Measurements from ENCODE around the gene YWHAH.

DNA sequence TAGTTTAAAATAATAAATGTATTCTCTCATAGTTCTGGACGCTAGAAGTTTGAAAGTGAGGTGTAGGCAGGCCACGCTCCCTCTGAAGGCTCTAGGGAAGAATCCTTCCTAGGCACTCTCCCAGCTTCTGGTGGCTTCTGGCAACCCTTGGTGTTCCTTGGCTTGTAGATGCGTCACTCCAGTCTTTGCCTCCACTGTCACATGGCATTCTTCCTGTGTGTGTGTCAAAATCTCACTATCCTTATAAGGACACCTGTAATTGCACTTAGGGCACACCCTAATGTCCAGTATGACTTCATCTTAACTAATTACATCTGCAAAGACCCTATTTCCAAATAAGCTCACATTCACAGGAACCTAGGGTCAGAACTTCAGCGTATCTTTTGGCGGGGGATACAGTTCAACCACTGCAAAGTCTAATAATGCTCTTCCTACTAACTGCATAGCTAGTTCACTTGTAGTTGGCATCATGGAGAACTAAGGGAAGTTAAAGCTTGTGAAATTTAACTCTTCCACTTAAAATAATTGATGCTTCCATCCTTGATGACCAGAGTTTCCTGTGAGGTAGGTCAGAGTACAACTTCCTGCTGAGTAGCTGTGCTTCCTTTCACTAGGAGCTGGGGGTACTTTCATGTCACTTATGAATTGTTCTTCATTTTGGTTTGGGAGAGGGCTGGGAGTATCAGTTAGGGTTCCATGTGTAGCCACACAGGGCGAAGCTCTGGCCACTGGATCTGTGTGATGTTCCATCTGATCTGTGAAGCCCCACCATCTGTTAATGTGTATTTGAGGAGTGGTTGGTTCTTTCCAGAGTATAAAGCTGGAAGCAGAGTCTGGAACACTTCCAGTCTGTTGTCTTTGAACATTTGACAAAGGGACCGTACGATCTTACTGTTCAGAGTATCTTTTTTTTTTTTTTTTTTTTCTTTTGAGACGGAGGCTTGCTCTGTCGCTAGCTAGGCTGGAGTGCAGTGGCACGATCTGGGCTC lies 10.5 kb downstream of the YWHAH start:
- TF ChIP-seq, protein P1, sequence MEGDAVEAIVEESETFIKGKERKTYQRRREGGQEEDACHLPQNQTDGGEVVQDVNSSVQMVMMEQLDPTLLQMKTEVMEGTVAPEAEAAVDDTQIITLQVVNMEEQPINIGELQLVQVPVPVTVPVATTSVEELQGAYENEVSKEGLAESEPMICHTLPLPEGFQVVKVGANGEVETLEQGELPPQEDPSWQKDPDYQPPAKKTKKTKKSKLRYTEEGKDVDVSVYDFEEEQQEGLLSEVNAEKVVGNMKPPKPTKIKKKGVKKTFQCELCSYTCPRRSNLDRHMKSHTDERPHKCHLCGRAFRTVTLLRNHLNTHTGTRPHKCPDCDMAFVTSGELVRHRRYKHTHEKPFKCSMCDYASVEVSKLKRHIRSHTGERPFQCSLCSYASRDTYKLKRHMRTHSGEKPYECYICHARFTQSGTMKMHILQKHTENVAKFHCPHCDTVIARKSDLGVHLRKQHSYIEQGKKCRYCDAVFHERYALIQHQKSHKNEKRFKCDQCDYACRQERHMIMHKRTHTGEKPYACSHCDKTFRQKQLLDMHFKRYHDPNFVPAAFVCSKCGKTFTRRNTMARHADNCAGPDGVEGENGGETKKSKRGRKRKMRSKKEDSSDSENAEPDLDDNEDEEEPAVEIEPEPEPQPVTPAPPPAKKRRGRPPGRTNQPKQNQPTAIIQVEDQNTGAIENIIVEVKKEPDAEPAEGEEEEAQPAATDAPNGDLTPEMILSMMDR (IDR thresholded peaks at IDR 0.05): no peak
- no peak for TF ChIP-seq POLR2A (IDR thresholded peaks at IDR 0.05)

Data from thyroid gland (tissue), 4 donors.